ENCODE results near the gene TBC1D10B. TPM values are rescaled to one million over a fixed set of nuclear protein-coding genes. Genes with fewer than 3 reads are reported as not detected.

TBC1D10B gene
- total RNA-seq, 6 donors from 2014 or later, result 31.1 to 71.2 (median 40.3) TPM

- no peak for ATAC-seq (ENCODE audit: low FRiP score in 2 of 2)
- Histone ChIP-seq H3K27me3 (no peaks in the 10 kb centered on the region), H3K36me3 (peaks cover 20 to 66% (median 47%) of the 10 kb centered on the region in 4 donors), H3K4me3 (no peak overlapping the region), H3K9me3 (no peaks in the 10 kb centered on the region), H3K27ac (peak overlapping the region in 1 of 4 donors; percentile 96), H3K4me1 (peaks cover 34 to 48% (median 35%) of the 10 kb centered on the region in 4 donors)
- no peak for DNase-seq
- WGBS, 2 donors, result 69 to 73% methylated on average over 5 of the region's 5 CpGs
- TF ChIP-seq POLR2A (IDR thresholded peaks at IDR 0.05) (no peak), POLR2AphosphoS5 (IDR thresholded peaks at IDR 0.05) (no peak), EP300 (IDR thresholded peaks at IDR 0.05) (no peak)
- TF ChIP-seq, protein P1, sequence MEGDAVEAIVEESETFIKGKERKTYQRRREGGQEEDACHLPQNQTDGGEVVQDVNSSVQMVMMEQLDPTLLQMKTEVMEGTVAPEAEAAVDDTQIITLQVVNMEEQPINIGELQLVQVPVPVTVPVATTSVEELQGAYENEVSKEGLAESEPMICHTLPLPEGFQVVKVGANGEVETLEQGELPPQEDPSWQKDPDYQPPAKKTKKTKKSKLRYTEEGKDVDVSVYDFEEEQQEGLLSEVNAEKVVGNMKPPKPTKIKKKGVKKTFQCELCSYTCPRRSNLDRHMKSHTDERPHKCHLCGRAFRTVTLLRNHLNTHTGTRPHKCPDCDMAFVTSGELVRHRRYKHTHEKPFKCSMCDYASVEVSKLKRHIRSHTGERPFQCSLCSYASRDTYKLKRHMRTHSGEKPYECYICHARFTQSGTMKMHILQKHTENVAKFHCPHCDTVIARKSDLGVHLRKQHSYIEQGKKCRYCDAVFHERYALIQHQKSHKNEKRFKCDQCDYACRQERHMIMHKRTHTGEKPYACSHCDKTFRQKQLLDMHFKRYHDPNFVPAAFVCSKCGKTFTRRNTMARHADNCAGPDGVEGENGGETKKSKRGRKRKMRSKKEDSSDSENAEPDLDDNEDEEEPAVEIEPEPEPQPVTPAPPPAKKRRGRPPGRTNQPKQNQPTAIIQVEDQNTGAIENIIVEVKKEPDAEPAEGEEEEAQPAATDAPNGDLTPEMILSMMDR (IDR thresholded peaks at IDR 0.05), result no peak
Measured at GRCh38 chr16:30357085-30357714, 13.1 kb downstream of the TBC1D10B start.

- TF ChIP-seq EP300 (IDR thresholded peaks at IDR 0.05) (no peak), POLR2AphosphoS5 (IDR thresholded peaks at IDR 0.05) (no peak), POLR2A (IDR thresholded peaks at IDR 0.05) (no peak)
- TF ChIP-seq, protein P1 (IDR thresholded peaks at IDR 0.05), result no peak
- Histone ChIP-seq H3K9me3 (no peaks in the 10 kb centered on the region), H3K27me3 (no peaks in the 10 kb centered on the region), H3K4me1 (peaks cover 40 to 55% (median 42%) of the 10 kb centered on the region in 4 donors), H3K4me3 (peak overlapping the region in 3 of 4 donors; percentile 66 to 99 (median 79)), H3K36me3 (peaks cover 20 to 68% (median 51%) of the 10 kb centered on the region in 4 donors), H3K27ac (peak overlapping the region; percentile 93 to 97 (median 96))
- DNase-seq (peak in 1 of 2 donors; percentile 48), ATAC-seq (ENCODE audit: low FRiP score in 2 of 2) (no peak)
- 69 to 87% methylated on average over 3 to 12 of the region's 12 CpGs for WGBS, 2 donors
Measured at GRCh38 chr16:30356401-30357084, 13.8 kb downstream of the TBC1D10B start.

DNA sequence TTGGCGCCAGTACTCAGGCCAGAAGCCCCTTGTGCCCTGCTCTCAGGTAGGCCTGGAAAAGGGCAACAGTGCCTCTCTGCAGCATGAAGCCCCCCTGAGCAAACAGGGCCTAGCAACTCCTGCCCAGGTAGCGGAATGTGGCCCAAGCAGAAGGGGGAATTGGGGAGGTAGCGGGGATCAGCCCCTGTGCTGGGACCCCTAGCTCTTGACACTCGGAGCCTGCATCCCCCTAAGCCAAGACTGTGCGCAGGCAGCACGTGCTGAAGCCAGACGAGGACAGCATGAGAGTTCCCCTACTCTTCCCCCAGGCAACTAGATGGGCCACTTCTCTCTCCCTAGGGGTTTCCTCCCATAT lies 14.4 kb downstream of the TBC1D10B start:
- Histone ChIP-seq H3K4me1 (peaks cover 42 to 58% (median 43%) of the 10 kb centered on the region in 4 donors), H3K36me3 (peaks cover 20 to 71% (median 57%) of the 10 kb centered on the region in 4 donors), H3K4me3 (peak overlapping the region; percentile 47 to 99 (median 72)), H3K27ac (peak overlapping the region; percentile 93 to 97 (median 96)), H3K9me3 (no peaks in the 10 kb centered on the region), H3K27me3 (no peaks in the 10 kb centered on the region)
- no peak for DNase-seq
- TF ChIP-seq POLR2AphosphoS5 (IDR thresholded peaks at IDR 0.05) (no peak), POLR2A (IDR thresholded peaks at IDR 0.05) (no peak), EP300 (IDR thresholded peaks at IDR 0.05) (no peak)
- TF ChIP-seq, protein P1 (IDR thresholded peaks at IDR 0.05), result no peak
- 50 to 54% methylated on average over 7 of the region's 7 CpGs for WGBS, 2 donors
- no peak for ATAC-seq (ENCODE audit: low FRiP score in 2 of 2)

- TF ChIP-seq, protein P1 (IDR thresholded peaks at IDR 0.05), result no peak
- TF ChIP-seq EP300 (IDR thresholded peaks at IDR 0.05) (peak in 2 of 4 donors; percentile 59 to 75), POLR2A (IDR thresholded peaks at IDR 0.05) (peak in 3 of 4 donors; percentile 33 to 76 (median 58)), POLR2AphosphoS5 (IDR thresholded peaks at IDR 0.05) (peak; percentile 90 to 97)
- Histone ChIP-seq H3K27me3 (no peaks in the 10 kb centered on the region), H3K27ac (peak within 1 kb of the TSS; percentile 93 to 97 (median 96)), H3K4me1 (peaks cover 42 to 58% (median 43%) of the 10 kb centered on the region in 4 donors), H3K9me3 (no peaks in the 10 kb centered on the region), H3K4me3 (peak within 1 kb of the TSS; percentile 66 to 99 (median 82)), H3K36me3 (peaks cover 25 to 72% (median 62%) of the 10 kb centered on the region in 4 donors)
- DNase-seq, result peak; percentile 95 to 97
- 1 to 2% methylated on average over 37 to 43 of the region's 45 CpGs for WGBS, 2 donors
- peak; percentile 93 to 95 for ATAC-seq (ENCODE audit: low FRiP score in 2 of 2)
Measured at GRCh38 chr16:30355144-30355953, 14.9 kb downstream of the TBC1D10B start, which contains the start of gene CD2BP2. TSS of gene CD2BP2 (minus strand) at chr16:30355308. CDS start at chr16:30354681, 627 bp downstream.
